GM12873 (cell line): Measurements from ENCODE around the gene DRAM1.

Experiments
- TF ChIP-seq, protein P1 (sequence below): IDR thresholded peaks from 2 replicates; pipeline ENCODE4 v1.5.1; 2012; ENCODE audit warnings: low read depth, mild to moderate bottlenecking, moderate library complexity, low read length, control low read depth; ENCODE audit not compliant: insufficient read depth; ENCODE audit errors: missing control alignments

DRAM1 gene

DNA sequence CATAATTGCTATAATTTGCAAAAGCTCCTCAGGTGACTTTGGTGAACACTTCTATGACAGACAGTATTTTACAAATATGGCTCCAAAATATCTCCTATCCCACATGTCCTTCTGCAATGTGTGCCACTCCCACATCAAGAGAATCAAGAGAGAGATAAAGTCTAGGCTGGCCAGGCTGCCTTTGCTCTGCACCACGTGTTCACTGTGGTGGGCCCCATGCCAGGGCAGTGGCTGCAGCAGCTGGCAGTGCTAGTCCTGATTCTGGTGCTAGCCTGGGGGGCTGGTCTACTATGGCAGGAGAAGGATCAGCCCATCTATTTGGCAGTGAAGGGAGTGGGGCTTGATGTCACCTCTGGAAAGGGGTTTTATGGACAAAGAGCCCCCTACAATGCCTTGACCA is 86.3 kb downstream of the DRAM1 start:
- TF ChIP-seq, protein P1, sequence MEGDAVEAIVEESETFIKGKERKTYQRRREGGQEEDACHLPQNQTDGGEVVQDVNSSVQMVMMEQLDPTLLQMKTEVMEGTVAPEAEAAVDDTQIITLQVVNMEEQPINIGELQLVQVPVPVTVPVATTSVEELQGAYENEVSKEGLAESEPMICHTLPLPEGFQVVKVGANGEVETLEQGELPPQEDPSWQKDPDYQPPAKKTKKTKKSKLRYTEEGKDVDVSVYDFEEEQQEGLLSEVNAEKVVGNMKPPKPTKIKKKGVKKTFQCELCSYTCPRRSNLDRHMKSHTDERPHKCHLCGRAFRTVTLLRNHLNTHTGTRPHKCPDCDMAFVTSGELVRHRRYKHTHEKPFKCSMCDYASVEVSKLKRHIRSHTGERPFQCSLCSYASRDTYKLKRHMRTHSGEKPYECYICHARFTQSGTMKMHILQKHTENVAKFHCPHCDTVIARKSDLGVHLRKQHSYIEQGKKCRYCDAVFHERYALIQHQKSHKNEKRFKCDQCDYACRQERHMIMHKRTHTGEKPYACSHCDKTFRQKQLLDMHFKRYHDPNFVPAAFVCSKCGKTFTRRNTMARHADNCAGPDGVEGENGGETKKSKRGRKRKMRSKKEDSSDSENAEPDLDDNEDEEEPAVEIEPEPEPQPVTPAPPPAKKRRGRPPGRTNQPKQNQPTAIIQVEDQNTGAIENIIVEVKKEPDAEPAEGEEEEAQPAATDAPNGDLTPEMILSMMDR, result no peak

- TF ChIP-seq, protein P1, result no peak
Observed at GRCh38 chr12:101966496-101966895, 89.1 kb downstream of the DRAM1 start.

GRCh38 chr12:101967506-101967905 is 90.1 kb downstream of the DRAM1 start:
- TF ChIP-seq, protein P1, result no peak

DNA sequence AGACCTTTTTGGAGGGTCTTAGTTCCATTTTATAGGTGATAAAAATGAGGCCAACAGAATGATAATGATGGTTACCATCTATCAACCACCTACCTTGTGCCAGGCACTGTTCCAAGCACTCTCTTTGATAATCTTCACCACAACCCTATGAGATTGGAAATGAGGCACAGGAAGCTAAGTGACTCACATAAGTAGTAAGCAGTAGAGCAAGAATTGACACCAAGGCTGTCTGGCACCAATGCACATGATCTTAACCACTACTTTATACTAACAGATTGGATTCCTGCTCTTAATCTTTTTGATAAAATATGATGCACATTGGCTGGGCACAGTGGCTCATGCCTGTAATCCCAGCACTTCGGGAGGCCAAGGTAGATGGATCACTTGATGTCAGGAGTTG is 91.4 kb downstream of the DRAM1 start:
- TF ChIP-seq, protein P1, result no peak
